Upper lobe of left lung (tissue), 6 donors: ENCODE results near the gene FGB. TPM values are rescaled to one million over a fixed set of nuclear protein-coding genes. Genes with fewer than 3 reads are reported as not detected.

Experiments used
- ATAC-seq, 2 donors: fragments of 200-7000 bp; cut with Tn5 transposase; one replicate each; pipeline ENCODE4 v1.9.1; 2022; ENCODE audit warnings: mild to moderate bottlenecking in 2 of 2, moderate library complexity in 2 of 2; ENCODE audit not compliant: low FRiP score in 2 of 2
- DNase-seq, 2 donors: peaks; one replicate each; pipeline ENCODE4 v3.0.0-alpha.2; 2019 to 2020
- H3K27ac ChIP-seq, 4 donors: fragments of 200-600 bp; sonication (generic); one replicate each; pipeline ENCODE4 v1.5.1; 2016 to 2019
- H3K27me3 ChIP-seq, 4 donors: fragments of 200-600 bp; sonication (generic); one replicate each; pipeline ENCODE4 v1.5.1; 2017 to 2019
- H3K36me3 ChIP-seq, 4 donors: fragments of 200-600 bp; sonication (generic); one replicate each; pipeline ENCODE4 v1.5.1; 2016 to 2019
- H3K4me1 ChIP-seq, 4 donors: fragments of 200-600 bp; sonication (generic); one replicate each; pipeline ENCODE4 v1.5.1; 2018 to 2019
- H3K4me3 ChIP-seq, 4 donors: fragments of 200-600 bp; sonication (generic); one replicate each; pipeline ENCODE4 v1.5.1; 2017 to 2019; ENCODE audit warnings: mild to moderate bottlenecking in 2 of 4, moderate library complexity in 1 of 4
- H3K9me3 ChIP-seq, 4 donors: fragments of 200-600 bp; sonication (generic); one replicate each; pipeline ENCODE4 v1.5.1; 2018 to 2019
- CTCF ChIP-seq, 6 experiments: fragments of 450-650 bp in 4 of 6; fragments of 200-600 bp in 2 of 6; sonication (generic) in 2 of 6; IDR thresholded peaks; one replicate each; pipeline ENCODE4 v1.5.1; 2016 to 2019; ENCODE audit warnings: antibody characterized with exemption in 6 of 6
- EP300 ChIP-seq, 4 donors: sonication (generic); formaldehyde crosslinking; IDR thresholded peaks; one replicate each; pipeline ENCODE4 v1.5.1; 2017; ENCODE audit warnings: antibody characterized with exemption in 4 of 4, control low read depth in 2 of 4
- POLR2A ChIP-seq, 4 donors: fragments of 450-650 bp; IDR thresholded peaks; one replicate each; pipeline ENCODE4 v1.5.1; 2016 to 2017; ENCODE audit warnings: antibody characterized with exemption in 4 of 4, mild to moderate bottlenecking in 2 of 4
- POLR2AphosphoS5 ChIP-seq, 2 donors: sonication (generic); formaldehyde crosslinking; IDR thresholded peaks; one replicate each; pipeline ENCODE4 v1.5.1; 2017; ENCODE audit warnings: antibody characterized with exemption in 2 of 2
- WGBS, 2 donors: methylation state at CpG; one replicate each; pipeline ENCODE4 v1.1.5; 2017 to 2018; 5-methylcytosine and 5-hydroxymethylcytosine counted together
- total RNA-seq, 6 donors: library from RNA; depleted of rRNA in 4 of 6; stranded (reverse); fragments of >200 nt in 4 of 6; gene quantifications; one replicate each; pipeline versions ENCODE4 v1.1.0 to v1.2.1, GENCODE V29; 2016 to 2021
- donor health status: DM: no; HTN: no; CAD: no; lungs with moderate emphysema.
- donor health status: DM: no; HTN: yes; CAD: no; lungs with severe emphysema.

The FGB gene
- total RNA-seq, 6 donors from 2014 or later = 2.2 to 3.9 TPM; not detected in 4

- Histone ChIP-seq H3K27ac (no peak overlapping the region), H3K4me3 (no peak overlapping the region), H3K9me3 (no peaks in the 10 kb centered on the region), H3K4me1 (no peaks in the 10 kb centered on the region), H3K36me3 (no peaks in the 10 kb centered on the region), H3K27me3 (no peaks in the 10 kb centered on the region)
- 89 to 94% methylated on average over 2 of the region's 2 CpGs for WGBS, 2 donors
- TF ChIP-seq POLR2A (IDR thresholded peaks at IDR 0.05) (no peak), EP300 (IDR thresholded peaks at IDR 0.05) (no peak), POLR2AphosphoS5 (IDR thresholded peaks at IDR 0.05) (no peak), CTCF (IDR thresholded peaks at IDR 0.05) (no peak)
- ATAC-seq = no peak
- no peak for DNase-seq
Observed at GRCh38 chr4:154588198-154588597, 25.4 kb downstream of the FGB start.

- WGBS, 2 donors = 70 to 80% methylated on average over 7 of the region's 7 CpGs
- no peak for DNase-seq
- H3K4me1 ChIP-seq = no peaks in the 10 kb centered on the region
- no peak overlapping the region for H3K27ac ChIP-seq
- H3K27me3 ChIP-seq = no peaks in the 10 kb centered on the region
- no peak for TF ChIP-seq POLR2A (IDR thresholded peaks at IDR 0.05)
- TF ChIP-seq POLR2AphosphoS5 (IDR thresholded peaks at IDR 0.05) = no peak
- TF ChIP-seq CTCF (IDR thresholded peaks at IDR 0.05) = no peak
- no peak for TF ChIP-seq EP300 (IDR thresholded peaks at IDR 0.05)
- H3K9me3 ChIP-seq = no peaks in the 10 kb centered on the region
- no peak overlapping the region for H3K4me3 ChIP-seq
- ATAC-seq = no peak
- H3K36me3 ChIP-seq = no peaks in the 10 kb centered on the region
Observed at GRCh38 chr4:154589296-154590197, 26.7 kb downstream of the FGB start.

GRCh38 chr4:154590329-154591006, 27.7 kb downstream of the FGB start, which contains the start of gene FGA:
Gene FGA (minus strand): TSS chr4:154590742. CDS start chr4:154590687, 55 bp downstream.
- H3K27ac ChIP-seq = no peak within 1 kb of the TSS
- H3K27me3 ChIP-seq = no peaks in the 10 kb centered on the region
- peak in 1 of 2 donors; percentile 28 for DNase-seq
- no peak for TF ChIP-seq POLR2AphosphoS5 (IDR thresholded peaks at IDR 0.05)
- TF ChIP-seq POLR2A (IDR thresholded peaks at IDR 0.05) = no peak
- TF ChIP-seq EP300 (IDR thresholded peaks at IDR 0.05) = peak in 3 of 4 donors; percentile 40 to 75 (median 68)
- no peak for TF ChIP-seq CTCF (IDR thresholded peaks at IDR 0.05)
- peak in 1 of 2 donors; percentile 41 for ATAC-seq
- H3K36me3 ChIP-seq = no peaks in the 10 kb centered on the region
- H3K9me3 ChIP-seq = no peaks in the 10 kb centered on the region
- no peaks in the 10 kb centered on the region for H3K4me1 ChIP-seq
- WGBS, 2 donors = 52 to 61% methylated on average over 3 of the region's 3 CpGs
- no peak within 1 kb of the TSS for H3K4me3 ChIP-seq

GRCh38 chr4:154591890-154592289, 29.1 kb downstream of the FGB start:
- no peak for DNase-seq
- TF ChIP-seq POLR2A (IDR thresholded peaks at IDR 0.05) = no peak
- no peak for TF ChIP-seq POLR2AphosphoS5 (IDR thresholded peaks at IDR 0.05)
- no peak for TF ChIP-seq EP300 (IDR thresholded peaks at IDR 0.05)
- no peak for TF ChIP-seq CTCF (IDR thresholded peaks at IDR 0.05)
- no peak overlapping the region for H3K4me3 ChIP-seq
- H3K9me3 ChIP-seq = no peaks in the 10 kb centered on the region
- no peak for ATAC-seq
- H3K27ac ChIP-seq = no peak overlapping the region
- no peaks in the 10 kb centered on the region for H3K4me1 ChIP-seq
- H3K27me3 ChIP-seq = no peaks in the 10 kb centered on the region
- no peaks in the 10 kb centered on the region for H3K36me3 ChIP-seq
- 78 to 81% methylated on average over 3 of the region's 3 CpGs for WGBS, 2 donors
